NCI-H146 treated with DMSO at 0.1 percent for 48 hours (cell line): ENCODE data around the gene PSMD4.

Source experiments
- DNase-seq: peaks from one replicate; lab custom pipeline; 2025; ENCODE audit not compliant: unreplicated experiment; lab: John Stamatoyannopoulos, UW

The PSMD4 gene

GRCh38 chr1:151293093-151293492 lies 38.6 kb downstream of the PSMD4 start:
- no peak for DNase-seq

DNA sequence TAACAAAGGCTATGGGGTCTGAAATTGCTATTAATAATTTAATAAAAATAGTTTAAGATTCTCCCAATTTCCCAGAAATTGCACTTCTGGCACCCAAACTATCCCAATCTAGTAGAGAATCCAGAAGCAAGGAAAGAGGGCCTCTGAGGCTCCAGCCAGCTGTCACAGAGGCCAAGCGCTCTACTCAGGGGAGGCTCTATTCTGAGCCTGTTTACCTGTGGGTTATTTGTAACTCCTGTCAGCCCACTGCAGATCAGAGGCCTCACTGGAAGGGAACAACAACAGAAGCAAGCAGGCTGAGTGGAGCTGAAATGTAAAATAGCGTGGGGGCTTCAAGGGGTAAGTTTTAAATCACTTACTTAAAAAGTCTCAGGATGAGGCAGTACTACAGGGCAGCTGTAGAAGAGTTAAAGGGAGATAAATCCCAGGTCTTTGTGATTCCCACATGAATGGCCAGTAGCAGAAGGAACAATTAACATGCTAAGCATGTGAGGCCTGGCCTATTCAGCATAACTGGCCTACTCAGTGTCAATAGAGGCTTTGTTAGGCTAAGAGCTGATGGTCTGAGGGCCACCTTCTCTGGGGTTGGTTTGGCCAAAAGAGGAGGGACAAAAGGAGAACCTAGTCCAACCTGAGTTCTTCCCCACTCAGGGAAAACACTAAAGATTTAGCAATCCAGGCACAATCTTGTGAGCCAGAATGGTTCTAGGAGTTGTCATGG lies 40.4 kb downstream of the PSMD4 start:
- no peak for DNase-seq

DNA sequence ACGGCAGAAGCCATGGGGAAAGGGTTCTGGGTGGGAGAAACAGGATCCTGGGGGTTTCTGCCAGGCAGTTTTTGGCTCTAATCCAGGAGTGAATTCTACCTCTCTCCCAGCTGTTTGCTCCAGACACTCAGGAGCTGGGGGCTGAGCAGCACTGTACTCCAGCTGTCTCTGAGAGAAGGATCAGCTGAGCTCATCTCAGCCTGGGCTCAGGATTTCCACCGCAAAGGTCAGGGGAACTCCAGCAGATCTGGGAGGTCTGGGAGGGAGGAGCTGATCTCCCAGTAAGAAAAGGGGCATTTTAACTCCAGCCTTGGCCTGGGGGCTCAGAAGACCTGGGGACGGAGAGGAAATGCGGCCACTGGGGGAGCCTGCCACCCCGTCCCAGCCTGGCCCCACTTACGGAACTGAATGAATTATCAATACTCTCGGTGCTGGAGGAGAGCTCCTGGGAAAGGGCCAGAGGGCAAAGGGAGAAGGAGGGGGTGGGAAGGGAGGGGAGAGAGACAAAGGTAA lies 55.3 kb downstream of the PSMD4 start:
- no peak for DNase-seq

DNA sequence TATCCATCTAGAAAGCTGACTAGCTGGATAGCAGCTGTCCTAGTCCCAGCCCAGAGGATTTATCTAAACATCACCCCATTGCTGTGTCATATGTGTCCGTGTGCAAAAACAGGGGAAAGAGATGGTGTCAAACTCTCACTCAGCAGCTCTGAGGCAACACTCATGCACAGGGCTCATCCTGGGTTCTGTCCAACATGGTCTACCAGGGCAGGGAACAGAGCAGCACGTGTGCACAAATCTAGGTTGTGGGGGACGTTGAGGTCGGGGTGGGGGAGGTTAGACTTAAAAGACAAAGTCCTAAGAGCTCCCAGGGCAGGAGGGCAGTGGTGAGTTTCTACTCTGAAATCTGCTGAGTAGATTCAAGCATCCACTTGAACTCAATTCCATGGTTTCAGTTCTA lies 56.5 kb downstream of the PSMD4 start:
- DNase-seq, result no peak

DNA sequence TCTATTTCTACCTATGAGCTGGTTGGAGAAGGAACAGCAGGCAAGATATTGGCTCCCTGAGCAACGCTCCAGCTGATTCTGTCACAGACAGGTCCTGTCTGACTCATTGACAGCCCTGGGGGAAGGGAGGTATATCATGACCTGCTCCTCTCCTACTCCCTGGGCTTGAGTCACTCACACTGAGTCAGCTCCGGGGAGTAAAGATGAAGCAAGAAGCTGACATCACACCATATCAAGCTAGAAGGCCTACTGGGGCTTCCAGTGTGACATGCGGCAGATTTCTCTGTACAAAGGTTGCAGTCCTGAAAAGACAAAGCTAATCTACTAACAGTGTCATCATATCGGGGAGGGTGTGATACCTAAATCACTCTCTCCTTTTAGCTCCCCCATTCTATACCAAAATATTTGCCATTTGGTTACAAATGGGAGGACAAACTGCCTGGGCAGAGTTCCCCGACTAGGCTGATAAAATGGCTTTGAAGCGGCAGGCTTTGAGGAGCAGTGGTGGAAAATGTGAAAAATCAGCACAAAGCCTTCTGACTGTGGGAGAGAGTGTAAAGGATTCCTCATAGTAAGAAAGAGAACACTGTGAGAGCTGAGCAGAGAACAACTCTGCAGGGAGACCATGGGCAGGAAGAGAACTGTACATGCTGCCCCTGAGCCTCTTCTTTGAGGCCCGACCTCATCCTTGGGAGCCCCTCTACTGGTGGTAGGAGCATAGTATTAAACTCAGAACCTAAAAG lies 57.2 kb downstream of the PSMD4 start:
- DNase-seq, result no peak

DNA sequence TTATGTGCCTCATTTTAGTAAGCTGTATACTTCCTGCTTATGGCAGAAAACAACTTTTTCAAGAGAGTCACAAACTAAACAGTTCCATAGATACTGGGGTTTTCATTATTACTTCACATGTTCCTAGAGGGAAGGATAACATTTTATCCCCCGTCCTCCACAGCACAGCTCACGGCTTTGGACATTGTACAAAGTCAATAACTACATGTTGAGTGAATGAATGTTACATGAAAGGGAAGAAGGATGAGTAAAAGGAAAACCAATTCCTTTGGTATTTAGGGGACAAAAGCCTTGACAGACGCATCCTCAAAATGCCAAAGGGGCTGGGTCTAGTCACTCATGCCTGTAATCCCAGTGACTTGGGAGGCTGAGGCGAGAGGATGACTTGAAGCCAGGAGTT lies 57.9 kb downstream of the PSMD4 start:
- DNase-seq, result no peak

GRCh38 chr1:151312826-151313225 lies 58.3 kb downstream of the PSMD4 start:
- no peak for DNase-seq

- no peak for DNase-seq
Measured at GRCh38 chr1:151313501-151313900, 59.0 kb downstream of the PSMD4 start.

GRCh38 chr1:151314137-151314875 lies 59.8 kb downstream of the PSMD4 start:
- DNase-seq, result no peak

DNA sequence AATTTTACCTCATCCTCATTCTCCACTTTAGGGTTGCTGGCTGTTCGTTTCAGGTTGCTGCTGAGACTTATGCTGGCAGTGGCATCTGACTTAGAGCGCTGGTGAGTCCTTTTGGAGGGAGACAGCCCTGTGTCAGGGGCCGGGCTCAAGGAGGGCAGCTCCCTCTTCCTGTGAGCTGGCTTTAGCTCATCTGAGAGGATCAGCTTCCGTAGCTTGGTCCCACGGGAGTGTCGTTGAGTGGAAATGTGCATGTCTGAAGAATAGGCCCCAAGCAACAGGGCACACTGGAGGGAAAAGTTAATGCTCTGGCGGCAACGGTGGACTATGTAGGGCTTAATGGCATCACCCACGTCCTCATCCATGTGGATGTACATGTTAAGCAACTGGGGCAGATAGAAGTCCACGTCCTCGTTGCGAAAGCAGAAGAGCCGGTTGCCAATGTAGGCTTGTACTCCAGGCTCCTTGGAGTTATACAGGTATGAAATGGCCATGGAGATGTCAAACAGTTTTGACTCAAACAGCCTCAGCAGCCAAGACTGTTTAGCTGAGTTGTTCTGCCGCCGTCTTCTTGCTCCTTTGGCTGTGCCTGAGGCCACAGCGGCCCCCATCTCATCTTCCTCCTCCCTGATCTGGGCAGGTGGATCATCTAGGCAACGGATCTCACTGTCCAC lies 61.2 kb downstream of the PSMD4 start:
- no peak for DNase-seq
